Mononuclear cell (primary cell): ENCODE results near the gene CHAF1A. TPM values are rescaled to one million over a fixed set of nuclear protein-coding genes. Genes with fewer than 3 reads are reported as not detected.

ENCODE experiments used
- H3K27me3 ChIP-seq: 2 replicates; pipeline ENCODE4 v1.6.0; 2011; ENCODE audit warnings: low read length, control low read depth; ENCODE audit not compliant: insufficient read depth
- H3K4me1 ChIP-seq: 2 replicates; pipeline ENCODE4 v1.5.1; 2011; ENCODE audit warnings: mild to moderate bottlenecking, low read length, control low read depth; ENCODE audit not compliant: insufficient read depth
- H3K4me3 ChIP-seq: 2 replicates; pipeline ENCODE4 v1.5.1; 2011; ENCODE audit warnings: mild to moderate bottlenecking, low read length, moderate library complexity
- H3K9me3 ChIP-seq: 2 replicates; pipeline ENCODE4 v1.5.1; 2011; ENCODE audit warnings: low read depth, mild to moderate bottlenecking, control low read depth, low read length
- total RNA-seq: library from RNA; depleted of rRNA; stranded (reverse); fragments of >200 nt; gene quantifications from one replicate; pipeline ENCODE4 v1.2.3, GENCODE V29; 2012

CHAF1A gene
- total RNA-seq, 1 donor: 12.2 TPM

GRCh38 chr19:4483385-4483784, 80.9 kb downstream of the CHAF1A start:
- H3K4me3 ChIP-seq: no peak overlapping the region
- H3K4me1 ChIP-seq: no peaks in the 10 kb centered on the region
- no peaks in the 10 kb centered on the region for H3K27me3 ChIP-seq
- no peaks in the 10 kb centered on the region for H3K9me3 ChIP-seq

- H3K9me3 ChIP-seq: no peaks in the 10 kb centered on the region
- no peaks in the 10 kb centered on the region for H3K4me1 ChIP-seq
- H3K4me3 ChIP-seq: no peak overlapping the region
- no peaks in the 10 kb centered on the region for H3K27me3 ChIP-seq
Observed at GRCh38 chr19:4487572-4487971, 85.1 kb downstream of the CHAF1A start.

- H3K4me1 ChIP-seq: no peaks in the 10 kb centered on the region
Observed at GRCh38 chr19:4488496-4488895, 86.1 kb downstream of the CHAF1A start.

GRCh38 chr19:4491446-4491845, 89.0 kb downstream of the CHAF1A start:
- Histone ChIP-seq H3K9me3 (no peaks in the 10 kb centered on the region), H3K4me3 (no peak overlapping the region), H3K27me3 (no peaks in the 10 kb centered on the region), H3K4me1 (no peaks in the 10 kb centered on the region)

More at GRCh38 chr19:4488496-4488895, 86.1 kb downstream of the CHAF1A start:
- Histone ChIP-seq H3K4me3 (no peak overlapping the region), H3K9me3 (no peaks in the 10 kb centered on the region), H3K27me3 (no peaks in the 10 kb centered on the region)

GRCh38 chr19:4492337-4493103, 90.1 kb downstream of the CHAF1A start:
- H3K27me3 ChIP-seq: no peaks in the 10 kb centered on the region
- no peak overlapping the region for H3K4me3 ChIP-seq
- H3K9me3 ChIP-seq: no peaks in the 10 kb centered on the region
- no peaks in the 10 kb centered on the region for H3K4me1 ChIP-seq

Other genes with a start within 250 kb of the CHAF1A start
- under 0.01 TPM for gene CREB3L3, start 249.0 kb upstream of the CHAF1A start, total RNA-seq
- gene SIRT6, start 220.1 kb upstream of the CHAF1A start, total RNA-seq: 9.3 TPM
- gene ANKRD24, start 220.0 kb upstream of the CHAF1A start, total RNA-seq: 0.10 TPM
- gene EBI3, start 173.1 kb upstream of the CHAF1A start, total RNA-seq: 0.42 TPM
- gene YJU2, start 155.6 kb upstream of the CHAF1A start, total RNA-seq: 47.3 TPM
- gene SHD, start 123.4 kb upstream of the CHAF1A start, total RNA-seq: 0.84 TPM
- 27.8 TPM for gene TMIGD2, start 100.3 kb upstream of the CHAF1A start, total RNA-seq
- 0.73 TPM for gene FSD1, start 98.0 kb upstream of the CHAF1A start, total RNA-seq
- 0.42 TPM for gene STAP2, start 63.8 kb upstream of the CHAF1A start, total RNA-seq
- gene MPND, start 59.1 kb upstream of the CHAF1A start, total RNA-seq: 7.3 TPM
- gene SH3GL1, start 2.1 kb upstream of the CHAF1A start, total RNA-seq: 26.6 TPM
- gene UBXN6, start 55.2 kb downstream of the CHAF1A start, total RNA-seq: 53.4 TPM
- gene HDGFL2, start 69.7 kb downstream of the CHAF1A start, total RNA-seq: 13.2 TPM
- 0.10 TPM for gene PLIN4, start 115.8 kb downstream of the CHAF1A start, total RNA-seq
- gene PLIN5, start 132.6 kb downstream of the CHAF1A start, total RNA-seq: 0.21 TPM
- 4.7 TPM for gene LRG1, start 137.4 kb downstream of the CHAF1A start, total RNA-seq
- gene SEMA6B, start 157.0 kb downstream of the CHAF1A start, total RNA-seq: 6.0 TPM
- gene TNFAIP8L1, start 236.9 kb downstream of the CHAF1A start, total RNA-seq: 5.5 TPM